ENCODE measurements around the gene FOXA2. TPM values are rescaled to one million over a fixed set of nuclear protein-coding genes. Genes with fewer than 3 reads are reported as not detected.
"Not testable (repeated sequence)": the region's sequence is repeated elsewhere in the genome, so short reads cannot be mapped to it uniquely, and the experiment has no call there.

Gene FOXA2
- total and polyA plus RNA-seq, 2 donors (not counting 3 experiments of a cell fraction or from before 2014, with no cell fraction given) = not detected

DNA sequence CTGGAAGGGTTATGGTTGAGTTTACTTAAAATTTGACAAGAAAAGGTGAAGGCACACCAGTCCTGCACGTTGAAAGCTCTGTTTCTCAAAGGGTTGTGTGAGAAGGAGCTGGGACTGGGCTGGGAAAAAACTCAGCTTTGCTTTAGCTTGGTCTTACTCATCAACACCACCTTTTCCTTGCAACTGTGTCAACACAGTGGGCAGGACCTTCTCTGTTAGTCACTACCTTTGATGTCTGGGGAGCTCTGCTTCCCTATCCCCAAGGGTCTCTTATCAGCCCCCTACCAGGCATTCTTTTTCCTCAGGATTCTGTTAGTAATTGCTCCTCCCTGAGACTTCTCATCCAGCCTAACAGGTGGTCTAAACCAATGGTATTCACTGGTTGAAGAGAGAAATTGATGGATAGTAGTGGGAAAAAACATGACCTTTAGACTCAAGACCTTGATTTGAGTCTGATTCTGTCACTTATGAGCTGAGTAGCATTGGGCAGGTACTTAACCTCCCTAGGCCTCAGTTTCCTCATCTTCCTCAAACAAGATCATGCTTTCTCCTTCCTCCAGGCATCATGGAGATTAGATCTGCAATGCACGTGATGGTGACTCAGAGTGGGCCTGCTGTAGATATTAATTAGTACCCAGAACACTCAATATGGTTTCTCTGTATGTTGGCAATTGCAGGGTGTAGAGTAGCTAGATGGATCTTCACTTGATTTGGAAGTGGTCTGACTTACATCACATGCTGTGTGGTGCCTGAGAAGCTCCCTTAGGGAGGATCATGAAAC, 17.2 kb upstream of the FOXA2 start:
- dilution Hi-C loops (cut with MboI; ENCODE audit: extremely low pct_ligation_motif_present, low sequenced_read_pairs) (no loop called here), intact Hi-C loops (cut with micrococcal nuclease) (no loop called here)
- TF ChIP-seq FOS (IDR thresholded peaks at IDR 0.05; ENCODE audit: borderline replicate concordance, insufficient read depth, low read length) = no peak
- TF ChIP-seq, protein P1, sequence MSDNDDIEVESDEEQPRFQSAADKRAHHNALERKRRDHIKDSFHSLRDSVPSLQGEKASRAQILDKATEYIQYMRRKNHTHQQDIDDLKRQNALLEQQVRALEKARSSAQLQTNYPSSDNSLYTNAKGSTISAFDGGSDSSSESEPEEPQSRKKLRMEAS (IDR thresholded peaks at IDR 0.05; ENCODE audit: insufficient read depth, insufficient read length) = no peak
- TF ChIP-seq MYC (IDR thresholded peaks at IDR 0.05; ENCODE audit: low read depth, low read length) = no peak
- TF ChIP-seq EZH2 (IDR thresholded peaks at IDR 0.05; ENCODE audit: borderline replicate concordance, low read depth, low read length, severe bottlenecking) = no peak
- no peak for TF ChIP-seq JUN (IDR thresholded peaks at IDR 0.05; ENCODE audit: borderline replicate concordance, insufficient read depth, insufficient read length, low read depth)
- no peak for TF ChIP-seq POLR2A (IDR thresholded peaks at IDR 0.05; ENCODE audit: low read depth, low read length)
- TF ChIP-seq POLR2AphosphoS5 (IDR thresholded peaks at IDR 0.05; ENCODE audit: insufficient read depth, low read depth, low read length) = no peak
- no peak for TF ChIP-seq GATA2 (IDR thresholded peaks at IDR 0.05; ENCODE audit: insufficient read depth, insufficient read length, low read depth, low read length)
- TF ChIP-seq, protein P2, sequence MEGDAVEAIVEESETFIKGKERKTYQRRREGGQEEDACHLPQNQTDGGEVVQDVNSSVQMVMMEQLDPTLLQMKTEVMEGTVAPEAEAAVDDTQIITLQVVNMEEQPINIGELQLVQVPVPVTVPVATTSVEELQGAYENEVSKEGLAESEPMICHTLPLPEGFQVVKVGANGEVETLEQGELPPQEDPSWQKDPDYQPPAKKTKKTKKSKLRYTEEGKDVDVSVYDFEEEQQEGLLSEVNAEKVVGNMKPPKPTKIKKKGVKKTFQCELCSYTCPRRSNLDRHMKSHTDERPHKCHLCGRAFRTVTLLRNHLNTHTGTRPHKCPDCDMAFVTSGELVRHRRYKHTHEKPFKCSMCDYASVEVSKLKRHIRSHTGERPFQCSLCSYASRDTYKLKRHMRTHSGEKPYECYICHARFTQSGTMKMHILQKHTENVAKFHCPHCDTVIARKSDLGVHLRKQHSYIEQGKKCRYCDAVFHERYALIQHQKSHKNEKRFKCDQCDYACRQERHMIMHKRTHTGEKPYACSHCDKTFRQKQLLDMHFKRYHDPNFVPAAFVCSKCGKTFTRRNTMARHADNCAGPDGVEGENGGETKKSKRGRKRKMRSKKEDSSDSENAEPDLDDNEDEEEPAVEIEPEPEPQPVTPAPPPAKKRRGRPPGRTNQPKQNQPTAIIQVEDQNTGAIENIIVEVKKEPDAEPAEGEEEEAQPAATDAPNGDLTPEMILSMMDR (IDR thresholded peaks at IDR 0.05; ENCODE audit: extremely low read depth in 1 of 2, insufficient read depth in 1 of 2, low read depth in 1 of 2, low read length in 2 of 2) = no peak
- H3K4me2 ChIP-seq (ENCODE audit: insufficient read depth, low read length) = no peak overlapping the region
- H3K9ac ChIP-seq (replicated peaks; ENCODE audit: extremely low read depth, insufficient read depth, low read length) = no peak overlapping the region
- H3K79me2 ChIP-seq (ENCODE audit: control insufficient read depth, insufficient read depth, low read length) = no peaks in the 10 kb centered on the region
- no peaks in the 10 kb centered on the region for H3K9me1 ChIP-seq (replicated peaks; ENCODE audit: control insufficient read depth, extremely low read depth, insufficient read depth, low read length)
- no peaks in the 10 kb centered on the region for H3K36me3 ChIP-seq (ENCODE audit: control insufficient read depth in 2 of 2, extremely low read depth in 1 of 2, insufficient read depth in 2 of 2, low read length in 2 of 2)
- DNase-seq (ENCODE audit: low read depth, low spot score) (no peak), FAIRE-seq (no peak)
- no peak overlapping the region for H3K4me3 ChIP-seq (replicated peaks in 1 of 3; ENCODE audit: insufficient read depth in 1 of 3, low read depth in 1 of 3, low read length in 3 of 3)
- no peaks in the 10 kb centered on the region for H4K20me1 ChIP-seq (replicated peaks; ENCODE audit: control insufficient read depth, extremely low read depth, insufficient read depth, low read length)
- BruUV-seq (replicated peaks) = no TSS peak
- H3K9me3 ChIP-seq (replicated peaks; ENCODE audit: control insufficient read depth, insufficient read depth, low read length) = no peaks in the 10 kb centered on the region
- no peak overlapping the region for H2AFZ ChIP-seq (ENCODE audit: low read depth, low read length)
- H3K27me3 ChIP-seq (ENCODE audit: control insufficient read depth in 2 of 2, insufficient read depth in 2 of 2, low read length in 2 of 2) = no peaks in the 10 kb centered on the region
- POLR2A ChIA-PET = no interaction called here
- no peak overlapping the region for H3K27ac ChIP-seq (ENCODE audit: insufficient read depth, low read depth, low read length)
- CTCF ChIA-PET = no interaction called here
- no peaks in the 10 kb centered on the region for H3K4me1 ChIP-seq (ENCODE audit: control insufficient read depth, extremely low read depth, insufficient read depth, low read length)

DNA sequence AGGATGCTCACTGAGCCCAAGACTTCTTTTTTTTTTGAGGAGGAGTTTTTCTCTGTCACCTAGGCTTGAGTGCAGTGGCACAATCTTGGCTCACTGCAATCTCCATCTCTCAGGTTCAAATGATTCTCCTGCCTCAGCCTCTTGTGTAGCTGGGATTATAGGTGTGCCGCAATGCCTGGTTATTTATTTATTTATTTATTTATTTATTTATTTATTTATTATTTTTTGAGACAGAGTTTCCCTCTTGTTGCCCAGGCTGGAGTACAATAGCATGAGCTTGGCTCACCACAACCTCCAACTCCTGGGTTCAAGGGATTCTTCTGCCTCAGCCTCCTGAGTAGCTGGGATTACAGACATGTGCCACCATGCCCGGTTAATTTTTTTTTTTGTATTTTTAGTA, 14.9 kb upstream of the FOXA2 start:
- POLR2A ChIA-PET; FAIRE-seq; H3K9ac ChIP-seq (replicated peaks; ENCODE audit: extremely low read depth, insufficient read depth, low read length); H3K4me3 ChIP-seq (replicated peaks in 1 of 3; ENCODE audit: insufficient read depth in 1 of 3, low read depth in 1 of 3, low read length in 3 of 3); DNase-seq (ENCODE audit: low read depth, low spot score); CTCF ChIA-PET; H3K79me2 ChIP-seq (ENCODE audit: control insufficient read depth, insufficient read depth, low read length); intact Hi-C loops (cut with micrococcal nuclease); H3K27ac ChIP-seq (ENCODE audit: insufficient read depth, low read depth, low read length); H3K9me1 ChIP-seq (replicated peaks; ENCODE audit: control insufficient read depth, extremely low read depth, insufficient read depth, low read length); H3K36me3 ChIP-seq (ENCODE audit: control insufficient read depth in 2 of 2, extremely low read depth in 1 of 2, insufficient read depth in 2 of 2, low read length in 2 of 2); H3K27me3 ChIP-seq (ENCODE audit: control insufficient read depth in 2 of 2, insufficient read depth in 2 of 2, low read length in 2 of 2); H3K9me3 ChIP-seq (replicated peaks; ENCODE audit: control insufficient read depth, insufficient read depth, low read length); dilution Hi-C loops (cut with MboI; ENCODE audit: extremely low pct_ligation_motif_present, low sequenced_read_pairs); H4K20me1 ChIP-seq (replicated peaks; ENCODE audit: control insufficient read depth, extremely low read depth, insufficient read depth, low read length); H2AFZ ChIP-seq (ENCODE audit: low read depth, low read length); H3K4me1 ChIP-seq (ENCODE audit: control insufficient read depth, extremely low read depth, insufficient read depth, low read length); BruUV-seq (replicated peaks); H3K4me2 ChIP-seq (ENCODE audit: insufficient read depth, low read length): not testable (repeated sequence)
